Measurements from ENCODE around the gene SMAD9.

GRCh38 chr13:36829753-36830152 lies 90.3 kb downstream of the SMAD9 start:
- TF ChIP-seq CTCF (conservative IDR thresholded peaks at IDR 0.05 in 1 of 2, IDR thresholded peaks at IDR 0.05 in 1 of 2; ENCODE audit: low read depth in 1 of 2, low read length in 2 of 2) (no peak), EZH2 (IDR thresholded peaks at IDR 0.05; ENCODE audit: low read length, missing control alignments) (no peak)
